Hepatocyte (in vitro differentiated cells): ENCODE results near the gene PRKCZ. TPM values are rescaled to one million over a fixed set of nuclear protein-coding genes. Genes with fewer than 3 reads are reported as not detected.

ENCODE experiments used
- DNase-seq: peaks from one replicate; pipeline ENCODE4 v3.0.0-alpha.2; 2016; ENCODE audit warnings: low spot score
- H2AFZ ChIP-seq: fragments of 200-600 bp; sonication (generic); 2 replicates; pipeline ENCODE4 v1.6.0; 2016; ENCODE audit warnings: antibody characterized with exemption, mild to moderate bottlenecking
- H3K27ac ChIP-seq: fragments of 200-600 bp; sonication (generic); 2 replicates; pipeline ENCODE4 v1.5.1; 2016; ENCODE audit warnings: mild to moderate bottlenecking
- H3K27me3 ChIP-seq: fragments of 200-600 bp; sonication (generic); 2 replicates; pipeline ENCODE4 v1.6.1; 2016
- H3K36me3 ChIP-seq: fragments of 200-600 bp; sonication (generic); replicated peaks from 2 replicates; pipeline ENCODE4 v1.5.1; 2016; ENCODE audit warnings: low read depth; ENCODE audit not compliant: insufficient read depth
- H3K4me1 ChIP-seq: fragments of 200-600 bp; sonication (generic); 2 replicates; pipeline ENCODE4 v1.5.1; 2016; ENCODE audit warnings: mild to moderate bottlenecking, moderate library complexity; ENCODE audit not compliant: insufficient read depth
- H3K4me2 ChIP-seq: fragments of 200-600 bp; sonication (generic); 2 replicates; pipeline ENCODE4 v1.6.0; 2016
- H3K4me3 ChIP-seq: fragments of 200-600 bp; sonication (generic); 2 replicates; pipeline ENCODE4 v1.5.1; 2016; ENCODE audit warnings: mild to moderate bottlenecking
- H3K79me2 ChIP-seq: fragments of 200-600 bp; sonication (generic); 2 replicates; pipeline ENCODE4 v1.6.0; 2017; ENCODE audit warnings: mild to moderate bottlenecking
- H3K9me2 ChIP-seq: fragments of 200-600 bp; sonication (generic); replicated peaks from 2 replicates; pipeline ENCODE4 v1.6.0; 2017; ENCODE audit warnings: mild to moderate bottlenecking; ENCODE audit not compliant: insufficient read depth
- H3K9me3 ChIP-seq: fragments of 200-600 bp; sonication (generic); 2 replicates; pipeline ENCODE4 v1.5.1; 2016; ENCODE audit warnings: low read depth, mild to moderate bottlenecking
- H4K20me1 ChIP-seq: fragments of 200-600 bp; sonication (generic); 2 replicates; pipeline ENCODE4 v1.6.0; 2016; ENCODE audit warnings: mild to moderate bottlenecking; ENCODE audit not compliant: insufficient read depth, poor library complexity, severe bottlenecking
- EZH2 ChIP-seq: fragments of 200-600 bp; sonication (generic); IDR thresholded peaks from 2 replicates; pipeline ENCODE4 v1.6.1; 2016; ENCODE audit warnings: antibody characterized with exemption, mild to moderate bottlenecking, borderline replicate concordance
- EZH2phosphoT487 ChIP-seq: fragments of 200-600 bp; sonication (generic); IDR thresholded peaks from one replicate; pipeline ENCODE4 v1.6.1; 2018; ENCODE audit warnings: antibody characterized with exemption, mild to moderate bottlenecking, low read depth, moderate library complexity; ENCODE audit not compliant: unreplicated experiment, severe bottlenecking
- WGBS: methylation state at CpG from one replicate; pipeline ENCODE4 v1.1.6; 2016; ENCODE audit warnings: low lambda C conversion rate; ENCODE audit errors: missing lambda C conversion rate; 5-methylcytosine and 5-hydroxymethylcytosine counted together
- polyA plus RNA-seq: library from polyadenylated mRNA; unstranded; fragments of >200 nt; fragmentation: Nextera tagmentation; extraction: Ambion mirVana; gene quantifications from 2 replicates; pipeline ENCODE4 v1.2.1, GENCODE V29; 2016
- total RNA-seq: library from RNA; depleted of rRNA; stranded (reverse); fragments of >200 nt; gene quantifications from 2 replicates; pipeline ENCODE4 v1.2.3, GENCODE V29; 2014
- TF ChIP-seq, protein P1 (sequence below): fragments of 200-600 bp; sonication (generic); IDR thresholded peaks from 2 replicates; pipeline ENCODE4 v1.5.1; 2016; ENCODE audit warnings: antibody characterized with exemption, mild to moderate bottlenecking; ENCODE audit not compliant: poor library complexity

The PRKCZ gene
- total and polyA plus RNA-seq, 2 experiments from 2014 or later = 41.0 to 52.3 TPM

DNA sequence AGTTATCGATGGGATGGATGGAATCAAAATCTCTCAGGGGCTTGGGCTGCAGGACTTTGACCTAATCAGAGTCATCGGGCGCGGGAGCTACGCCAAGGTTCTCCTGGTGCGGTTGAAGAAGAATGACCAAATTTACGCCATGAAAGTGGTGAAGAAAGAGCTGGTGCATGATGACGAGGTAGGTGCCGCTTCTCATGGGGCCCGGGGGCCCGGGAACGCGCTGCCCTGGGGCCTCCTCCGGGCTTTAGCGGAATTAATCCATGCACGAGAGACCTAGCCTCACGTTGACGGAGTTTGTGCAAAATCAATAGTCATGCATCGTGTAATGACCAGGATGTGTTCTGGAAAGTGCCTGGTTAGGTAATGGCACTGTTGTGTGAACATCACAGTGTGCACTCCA, 100.6 kb downstream of the PRKCZ start:
- TF ChIP-seq EZH2 (no peak), EZH2phosphoT487 (no peak)
- TF ChIP-seq, protein P1, sequence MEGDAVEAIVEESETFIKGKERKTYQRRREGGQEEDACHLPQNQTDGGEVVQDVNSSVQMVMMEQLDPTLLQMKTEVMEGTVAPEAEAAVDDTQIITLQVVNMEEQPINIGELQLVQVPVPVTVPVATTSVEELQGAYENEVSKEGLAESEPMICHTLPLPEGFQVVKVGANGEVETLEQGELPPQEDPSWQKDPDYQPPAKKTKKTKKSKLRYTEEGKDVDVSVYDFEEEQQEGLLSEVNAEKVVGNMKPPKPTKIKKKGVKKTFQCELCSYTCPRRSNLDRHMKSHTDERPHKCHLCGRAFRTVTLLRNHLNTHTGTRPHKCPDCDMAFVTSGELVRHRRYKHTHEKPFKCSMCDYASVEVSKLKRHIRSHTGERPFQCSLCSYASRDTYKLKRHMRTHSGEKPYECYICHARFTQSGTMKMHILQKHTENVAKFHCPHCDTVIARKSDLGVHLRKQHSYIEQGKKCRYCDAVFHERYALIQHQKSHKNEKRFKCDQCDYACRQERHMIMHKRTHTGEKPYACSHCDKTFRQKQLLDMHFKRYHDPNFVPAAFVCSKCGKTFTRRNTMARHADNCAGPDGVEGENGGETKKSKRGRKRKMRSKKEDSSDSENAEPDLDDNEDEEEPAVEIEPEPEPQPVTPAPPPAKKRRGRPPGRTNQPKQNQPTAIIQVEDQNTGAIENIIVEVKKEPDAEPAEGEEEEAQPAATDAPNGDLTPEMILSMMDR = no peak
- Histone ChIP-seq H3K9me2 (no peaks in the 10 kb centered on the region), H3K36me3 (no peaks in the 10 kb centered on the region), H3K27ac (no peak overlapping the region), H3K4me2 (no peak overlapping the region), H3K4me3 (no peak overlapping the region), H3K79me2 (no peaks in the 10 kb centered on the region), H3K27me3 (no peaks in the 10 kb centered on the region), H4K20me1 (no peaks in the 10 kb centered on the region), H2AFZ (no peak overlapping the region), H3K4me1 (no peaks in the 10 kb centered on the region), H3K9me3 (no peaks in the 10 kb centered on the region)
- no peak for DNase-seq
- 97% methylated on average over 19 of the region's 19 CpGs for WGBS

DNA sequence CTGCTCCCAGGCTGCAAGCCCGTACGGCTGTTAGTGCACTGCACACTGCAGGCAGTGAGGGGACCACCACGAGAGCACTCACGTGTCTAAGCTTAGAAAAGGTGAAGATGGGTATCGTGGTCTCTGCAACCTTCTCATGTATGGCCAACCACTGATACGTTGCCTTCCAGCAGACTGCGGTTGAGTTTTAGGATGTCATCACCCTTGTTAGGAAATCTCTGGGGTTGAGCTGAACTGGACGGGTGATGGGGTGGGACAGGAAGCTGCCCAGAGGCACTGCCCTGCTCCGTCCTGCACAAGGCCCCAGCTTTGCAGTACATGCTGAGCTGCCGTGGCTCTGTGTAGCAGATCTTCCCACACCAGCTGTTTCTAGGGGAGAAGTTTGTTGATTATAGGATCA, 101.0 kb downstream of the PRKCZ start:
- Histone ChIP-seq H3K9me3 (no peaks in the 10 kb centered on the region), H4K20me1 (no peaks in the 10 kb centered on the region), H3K27ac (no peak overlapping the region), H3K4me1 (no peaks in the 10 kb centered on the region), H3K36me3 (no peaks in the 10 kb centered on the region), H2AFZ (no peak overlapping the region), H3K4me3 (no peak overlapping the region), H3K79me2 (no peaks in the 10 kb centered on the region), H3K4me2 (no peak overlapping the region), H3K9me2 (no peaks in the 10 kb centered on the region), H3K27me3 (no peaks in the 10 kb centered on the region)
- WGBS = 82% methylated on average over 10 of the region's 10 CpGs
- TF ChIP-seq, protein P1 = no peak
- TF ChIP-seq EZH2 (no peak), EZH2phosphoT487 (no peak)
- no peak for DNase-seq

DNA sequence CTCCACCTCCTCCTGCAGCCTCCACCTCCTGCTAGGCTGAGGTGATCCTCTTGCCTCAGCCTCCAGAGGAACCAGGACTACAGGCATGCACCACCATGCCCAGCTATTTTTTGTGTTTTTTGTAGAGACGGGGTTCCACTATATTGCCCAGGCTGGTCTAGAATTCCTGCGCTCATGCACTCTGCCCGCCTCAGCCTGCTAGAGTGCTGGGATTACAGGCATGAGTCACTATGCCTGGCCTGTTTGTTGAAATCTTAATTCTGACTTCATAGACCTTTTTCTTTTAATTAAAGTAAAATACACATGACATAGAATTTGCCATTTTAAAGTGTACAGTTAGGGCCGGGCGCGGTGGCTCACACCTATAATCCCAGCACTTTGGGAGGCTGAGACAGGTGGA, 101.7 kb downstream of the PRKCZ start:
- TF ChIP-seq EZH2 (no peak), EZH2phosphoT487 (no peak)
- TF ChIP-seq, protein P1 = no peak
- Histone ChIP-seq H3K27me3 (no peaks in the 10 kb centered on the region), H3K4me1 (no peaks in the 10 kb centered on the region), H3K27ac (no peak overlapping the region), H4K20me1 (no peaks in the 10 kb centered on the region), H3K9me2 (no peaks in the 10 kb centered on the region), H3K79me2 (no peaks in the 10 kb centered on the region), H3K36me3 (no peaks in the 10 kb centered on the region), H2AFZ (no peak overlapping the region), H3K4me3 (no peak overlapping the region), H3K9me3 (no peaks in the 10 kb centered on the region), H3K4me2 (no peak overlapping the region)
- 91% methylated on average over 6 of the region's 6 CpGs for WGBS
- DNase-seq = no peak

DNA sequence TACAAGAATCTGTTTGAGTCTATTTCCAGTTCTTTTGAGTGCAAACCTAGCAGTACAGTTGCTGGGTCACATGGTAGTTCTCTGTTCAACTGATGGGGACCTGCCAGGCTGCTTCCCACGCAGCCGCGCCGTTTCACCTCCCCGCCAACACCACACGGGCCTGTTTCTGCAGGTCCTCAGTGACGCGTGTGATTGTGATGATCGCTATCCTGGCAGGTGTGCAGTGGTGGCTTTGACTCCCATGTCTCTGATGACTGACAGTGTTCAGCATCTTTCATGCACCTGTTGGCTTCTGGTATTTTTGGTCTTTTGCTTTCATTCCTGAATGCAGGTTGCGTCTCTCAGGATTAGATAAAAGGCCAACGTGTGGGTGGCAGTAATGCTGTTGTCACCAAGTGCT, 102.7 kb downstream of the PRKCZ start:
- Histone ChIP-seq H3K79me2 (no peaks in the 10 kb centered on the region), H3K9me2 (no peaks in the 10 kb centered on the region), H3K4me1 (no peaks in the 10 kb centered on the region), H3K27me3 (no peaks in the 10 kb centered on the region), H4K20me1 (no peaks in the 10 kb centered on the region), H2AFZ (no peak overlapping the region), H3K4me3 (no peak overlapping the region), H3K27ac (no peak overlapping the region), H3K36me3 (no peaks in the 10 kb centered on the region), H3K9me3 (no peaks in the 10 kb centered on the region), H3K4me2 (no peak overlapping the region)
- TF ChIP-seq EZH2phosphoT487 (no peak), EZH2 (no peak)
- TF ChIP-seq, protein P1 = no peak
- no peak for DNase-seq
- WGBS = 96% methylated on average over 11 of the region's 11 CpGs
